Measurements from ENCODE around the gene HMGB1.

GRCh38 chr13:30421093-30422053 lies 44.4 kb downstream of the HMGB1 start:
- no peak for TF ChIP-seq MXI1 (IDR thresholded peaks at IDR 0.05; ENCODE audit: borderline replicate concordance, low read depth, low read length)
- no peak for TF ChIP-seq CTCF (conservative IDR thresholded peaks at IDR 0.05; ENCODE audit: low read depth, low read length)
- TF ChIP-seq RFX5 (IDR thresholded peaks at IDR 0.05; ENCODE audit: low read depth, low read length) = no peak
- no peak for TF ChIP-seq FOS (IDR thresholded peaks at IDR 0.05; ENCODE audit: low read depth, low read length)
- no peak for TF ChIP-seq POLR2A (IDR thresholded peaks at IDR 0.05; ENCODE audit: low read depth, low read length)
- no peak for TF ChIP-seq SMC3 (IDR thresholded peaks at IDR 0.05; ENCODE audit: low read depth, low read length)
- no peak for TF ChIP-seq RAD21 (IDR thresholded peaks at IDR 0.05; ENCODE audit: low read length)
- TF ChIP-seq USF2 (IDR thresholded peaks at IDR 0.05; ENCODE audit: low read depth, low read length) = no peak
- TF ChIP-seq CHD1 (IDR thresholded peaks at IDR 0.05; ENCODE audit: low read depth, low read length) = no peak
- peak; percentile 79 for TF ChIP-seq BHLHE40 (IDR thresholded peaks at IDR 0.05; ENCODE audit: low read depth, low read length)
- TF ChIP-seq CEBPB (IDR thresholded peaks at IDR 0.05; ENCODE audit: low read depth, low read length) = no peak
- no peak for TF ChIP-seq NFE2L2 (IDR thresholded peaks at IDR 0.05; ENCODE audit: low read depth, low read length)
- TF ChIP-seq ELK1 (IDR thresholded peaks at IDR 0.05; ENCODE audit: borderline replicate concordance, low read depth, low read length) = no peak
